T-helper 1 cell (primary cell): Measurements from ENCODE around the gene OR56B4.

Experiments used
- DNase-seq, 5 donors: peaks; one replicate each; pipeline ENCODE4 v3.0.0-alpha.2; 2012 to 2020

The OR56B4 gene

DNA sequence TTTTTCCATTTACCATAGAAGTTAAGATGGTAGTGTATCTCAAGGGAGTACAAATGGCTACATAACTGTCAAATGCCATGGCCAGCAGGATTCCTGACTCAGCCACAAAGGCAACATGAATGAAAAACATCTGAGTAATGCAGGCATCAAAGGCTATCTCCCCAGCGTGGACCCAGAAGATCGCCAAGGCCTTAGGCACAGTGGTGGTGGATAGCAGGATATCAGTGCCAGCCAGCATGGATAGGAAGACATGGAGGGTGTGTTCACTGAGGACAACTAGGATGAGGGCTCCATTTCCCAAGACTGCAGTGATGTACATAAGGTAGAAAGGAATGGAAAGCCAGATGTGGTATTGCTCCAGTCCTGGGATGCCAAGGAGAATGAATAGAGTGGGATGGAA is 44.6 kb downstream of the OR56B4 start:
- no peak for DNase-seq

DNA sequence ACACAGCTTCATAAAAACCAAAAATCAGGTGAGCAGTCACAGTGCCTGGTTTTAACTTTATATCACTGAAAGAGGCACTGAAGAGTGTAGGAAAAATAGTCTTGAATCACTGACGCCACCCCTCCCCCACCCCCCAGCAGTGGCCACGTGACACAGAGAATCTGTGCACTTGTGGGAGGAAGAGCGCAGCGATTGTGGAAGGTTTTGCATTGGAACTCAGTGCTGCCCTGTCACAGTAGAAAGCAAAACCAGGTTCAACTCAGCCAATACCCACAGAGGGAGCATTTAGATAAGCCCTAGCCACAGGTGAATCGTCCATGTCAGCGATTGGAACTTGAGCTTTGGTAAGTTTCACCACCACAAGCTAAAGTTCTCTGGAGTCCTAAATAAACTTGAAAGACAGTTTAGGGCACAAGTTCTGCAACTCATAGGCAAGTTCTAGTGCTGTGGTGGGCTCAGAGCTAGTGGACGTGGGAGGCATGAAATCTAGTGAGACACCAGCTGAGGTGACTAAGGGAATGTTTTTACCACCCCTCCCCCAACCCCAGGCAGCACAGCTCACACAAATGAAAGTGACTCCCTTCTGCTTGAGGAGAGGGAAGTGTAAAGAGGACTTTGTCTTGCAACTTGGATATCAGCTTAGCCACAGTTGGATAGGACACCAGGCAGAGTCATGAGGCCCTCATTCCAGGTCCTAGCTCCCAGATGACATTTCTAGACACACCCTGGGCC is 49.3 kb downstream of the OR56B4 start:
- DNase-seq, result no peak
